ENCODE data around the gene CDC42. TPM values are rescaled to one million over a fixed set of nuclear protein-coding genes. Genes with fewer than 3 reads are reported as not detected.

Gene CDC42
- 152 to 215 TPM (median 163 TPM) in 5 replicates for total RNA-seq (2022; extraction: Qiagen RNA extraction)

DNA sequence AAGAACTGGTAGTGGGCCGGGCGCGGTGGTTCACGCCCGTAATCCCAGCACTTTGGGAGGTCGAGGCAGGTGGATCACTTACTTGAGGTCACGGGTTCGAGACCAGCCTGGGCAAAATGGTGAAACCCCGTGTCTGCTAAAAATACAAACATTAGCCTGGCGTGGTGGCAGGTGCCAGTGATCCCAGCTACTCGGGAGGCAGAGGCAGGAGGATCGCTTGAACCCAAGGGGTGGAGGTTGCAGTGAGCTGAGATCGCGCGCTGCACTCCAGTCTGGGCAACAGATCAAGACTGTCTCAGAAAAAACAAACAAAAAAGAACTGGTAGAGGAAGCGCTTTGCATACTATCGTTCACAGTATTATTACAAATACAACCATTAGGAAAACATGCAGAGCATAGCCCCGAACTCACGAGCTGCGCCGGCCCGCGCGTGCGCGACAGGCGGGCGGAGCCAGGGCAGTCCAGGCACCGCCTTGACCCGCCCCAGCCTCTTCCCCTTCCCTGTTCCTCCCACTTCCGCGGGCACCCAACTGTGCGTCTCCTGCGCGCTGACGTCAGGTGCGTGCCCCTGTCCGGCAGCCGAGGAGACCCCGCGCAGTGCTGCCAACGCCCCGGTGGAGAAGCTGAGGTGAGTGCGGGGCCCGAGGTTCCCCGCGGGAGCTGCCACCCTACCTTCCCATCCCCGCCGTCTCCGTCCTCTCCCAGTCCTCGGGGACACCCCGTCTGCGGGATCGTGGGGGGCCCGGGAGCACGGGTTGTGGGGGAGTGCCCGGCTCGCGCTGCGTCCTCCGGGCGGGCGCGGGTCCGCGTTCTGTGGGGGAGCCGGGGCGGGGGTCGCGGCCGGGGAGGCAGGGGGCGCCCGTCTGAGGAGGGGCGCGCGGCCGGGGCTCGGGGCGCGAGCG, at the start of gene CDC42:
CDC42 (plus strand) TSS at position 595 of the 902 bp plus-strand sequence. CDS start 25,770 bp downstream, outside the sequence.

Other genes starting within 250 kb of the CDC42 start
- 0.02 to 0.12 TPM (median 0.02 TPM) in 4 of 5 replicates, not detected in the other for gene LDLRAD2, start 240.4 kb upstream of the CDC42 start, total RNA-seq (2022; extraction: Qiagen RNA extraction)
- 46.4 to 93.7 TPM (median 80.9 TPM) in 5 replicates for gene HSPG2, start 115.4 kb upstream of the CDC42 start, total RNA-seq (2022; extraction: Qiagen RNA extraction)
- not detected in 5 replicates for gene CELA3B, start 75.7 kb upstream of the CDC42 start, total RNA-seq (2022; extraction: Qiagen RNA extraction)
- not detected in 5 replicates for gene CELA3A, start 51.1 kb upstream of the CDC42 start, total RNA-seq (2022; extraction: Qiagen RNA extraction)
- 0.27 to 0.41 TPM (median 0.37 TPM) in 5 replicates for gene WNT4, start 90.4 kb downstream of the CDC42 start, total RNA-seq (2022; extraction: Qiagen RNA extraction)